HepG2 (cell line): ENCODE results near the gene UBTF. TPM values are rescaled to one million over a fixed set of nuclear protein-coding genes. Genes with fewer than 3 reads are reported as not detected.

Experiments used
- ATAC-seq: fragments of 200-7000 bp; cut with Tn5 transposase; 3 replicates; pipeline ENCODE4 v1.9.1; 2020; ENCODE audit warnings: mild to moderate bottlenecking, moderate library complexity
- BruUV-seq: library from RNA; stranded (reverse); fragments of 400-500 nt; replicated peaks from 2 replicates; lab custom pipeline; 2021; lab: Mats Ljungman, UMichigan
- CTCF ChIA-PET: fragments of 300-600 bp; formaldehyde crosslinking; extraction: SDS; loops from one replicate; lab custom pipeline; 2021; ENCODE audit warnings: low total read pairs, inconsistent platforms, low intra/inter-chr PET ratio; lab: Yijun Ruan, JAX
- POLR2A ChIA-PET: fragments of 350-600 bp; sonication (Branson Sonifier 250); formaldehyde crosslinking; loops from one replicate; lab custom pipeline; 2020; ENCODE audit warnings: antibody characterized with exemption, inconsistent platforms; lab: Yijun Ruan, JAX
- DNase-seq: peaks from one replicate; pipeline ENCODE4 v3.0.0-alpha.2; 2015; ENCODE audit warnings: low spot score
- FAIRE-seq: peaks from 3 replicates; lab custom pipeline; 2011; peaks lifted over from hg19 to GRCh38; lab: Jason Lieb, UNC
- H2AFZ ChIP-seq: one replicate; pipeline ENCODE4 v1.6.1; 2011; ENCODE audit warnings: low read length, inconsistent platforms
- H3K27ac ChIP-seq: fragments of 300-600 bp; 3 replicates; pipeline ENCODE4 v1.8.0; 2011; ENCODE audit warnings: mixed run types, mild to moderate bottlenecking, mixed read lengths, low read length, inconsistent platforms; ENCODE audit not compliant: insufficient read depth; ENCODE audit errors: extremely low read length
- H3K27me3 ChIP-seq, 2 experiments: fragments of 200-600 bp in 1 of 2; 2 replicates in 1 of 2; 3 replicates in 1 of 2; pipeline versions ENCODE4 v1.6.0 to v1.8.0; 2011; ENCODE audit warnings: low read length in 2 of 2, mild to moderate bottlenecking in 2 of 2, moderate library complexity in 2 of 2, inconsistent platforms in 1 of 2; ENCODE audit not compliant: insufficient read depth in 2 of 2, control insufficient read depth in 1 of 2
- H3K36me3 ChIP-seq, 2 experiments: fragments of 200-600 bp in 1 of 2; replicated peaks in 1 of 2; 2 replicates in 1 of 2; 3 replicates in 1 of 2; pipeline versions ENCODE4 v1.5.1 to v1.8.0; 2011; ENCODE audit warnings: low read length in 2 of 2, inconsistent platforms in 1 of 2; ENCODE audit not compliant: insufficient read depth in 2 of 2, control insufficient read depth in 1 of 2
- H3K4me1 ChIP-seq: 2 replicates; pipeline ENCODE4 v1.5.1; 2012; ENCODE audit warnings: low read length, inconsistent platforms; ENCODE audit not compliant: insufficient read depth
- H3K4me2 ChIP-seq: 2 replicates; pipeline ENCODE4 v1.6.0; 2011; ENCODE audit warnings: low read depth, low read length, inconsistent platforms
- H3K4me3 ChIP-seq, 3 experiments: fragments of 200-600 bp in 1 of 3; sonication (generic), shearing (Covaris generic) in 1 of 3; replicated peaks in 1 of 3; 2 replicates each; pipeline ENCODE4 v1.5.1; 2011 to 2016; ENCODE audit warnings: low read length in 3 of 3, inconsistent platforms in 2 of 3, low read depth in 2 of 3, mild to moderate bottlenecking in 2 of 3, control low read depth in 1 of 3, mixed read lengths in 1 of 3; ENCODE audit not compliant: insufficient read depth in 1 of 3
- H3K79me2 ChIP-seq: one replicate; pipeline ENCODE4 v1.6.1; 2011; ENCODE audit warnings: low read length, inconsistent platforms; ENCODE audit not compliant: insufficient read depth
- H3K9ac ChIP-seq: 2 replicates; pipeline ENCODE4 v1.6.0; 2011; ENCODE audit warnings: mild to moderate bottlenecking, low read depth, low read length, inconsistent platforms; ENCODE audit not compliant: insufficient read depth
- H3K9me3 ChIP-seq: 2 replicates; pipeline ENCODE4 v1.5.1; 2012; ENCODE audit warnings: mild to moderate bottlenecking, low read length
- H4K20me1 ChIP-seq: 2 replicates; pipeline ENCODE4 v1.6.0; 2011; ENCODE audit warnings: inconsistent platforms, mild to moderate bottlenecking, low read length, moderate library complexity; ENCODE audit not compliant: insufficient read depth
- CBX2 ChIP-seq, 2 experiments: fragments of 200-600 bp in 1 of 2; sonication (generic); formaldehyde crosslinking in 1 of 2; IDR thresholded peaks; 2 replicates each; pipeline versions ENCODE4 v1.7.0 to v1.8.1; 2018 to 2022; ENCODE audit warnings: low read depth in 2 of 2, low read length in 1 of 2, mild to moderate bottlenecking in 1 of 2, missing genetic modification reagents in 1 of 2
- FOSL2 ChIP-seq: sonication (generic); formaldehyde crosslinking; IDR thresholded peaks from 2 replicates; pipeline ENCODE4 v1.4.0; 2020; ENCODE audit warnings: missing genetic modification reagents
- FOXA3 ChIP-seq: IDR thresholded peaks from 2 replicates; pipeline ENCODE4 v1.6.1; 2016; ENCODE audit warnings: missing genetic modification reagents, missing compliant biosample characterization
- KAT2B ChIP-seq: fragments of 150-350 bp; IDR thresholded peaks from 2 replicates; pipeline ENCODE4 v1.6.1; 2014; ENCODE audit warnings: low read depth, low read length, borderline replicate concordance
- NAIF1 ChIP-seq: sonication (generic); formaldehyde crosslinking; IDR thresholded peaks from 2 replicates; pipeline ENCODE4 v1.5.0; 2020; ENCODE audit warnings: mild to moderate bottlenecking, missing genetic modification reagents, borderline replicate concordance
- SMYD3 ChIP-seq: sonication (generic); formaldehyde crosslinking; IDR thresholded peaks from 2 replicates; pipeline ENCODE4 v1.8.1; 2023; ENCODE audit warnings: mild to moderate bottlenecking, missing genetic modification reagents
- TRIM22 ChIP-seq: fragments of 450-650 bp; IDR thresholded peaks from 2 replicates; pipeline ENCODE4 v1.6.1; 2017
- ZNF138 ChIP-seq: sonication (generic); formaldehyde crosslinking; IDR thresholded peaks from 2 replicates; pipeline ENCODE4 v1.5.0; 2020; ENCODE audit warnings: mild to moderate bottlenecking, low read depth, missing genetic modification reagents
- ZNF333 ChIP-seq: sonication (generic); formaldehyde crosslinking; IDR thresholded peaks from 2 replicates; pipeline ENCODE4 v1.4.0; 2020; ENCODE audit warnings: mild to moderate bottlenecking, missing genetic modification reagents, borderline replicate concordance
- ZNF350 ChIP-seq: sonication (generic); formaldehyde crosslinking; IDR thresholded peaks from 2 replicates; pipeline ENCODE4 v1.4.0; 2020; ENCODE audit warnings: mild to moderate bottlenecking, low read depth, missing genetic modification reagents, borderline replicate concordance
- ZNF362 ChIP-seq: sonication (generic); formaldehyde crosslinking; IDR thresholded peaks from 2 replicates; pipeline ENCODE4 v1.4.0; 2020; ENCODE audit warnings: missing genetic modification reagents, mild to moderate bottlenecking, borderline replicate concordance
- ZNF460 ChIP-seq: sonication (generic); formaldehyde crosslinking; IDR thresholded peaks from 2 replicates; pipeline ENCODE4 v1.5.1; 2020; ENCODE audit warnings: missing genetic modification reagents, mild to moderate bottlenecking, borderline replicate concordance
- ZNF557 ChIP-seq: sonication (generic); formaldehyde crosslinking; IDR thresholded peaks from 2 replicates; pipeline ENCODE4 v1.4.0; 2020; ENCODE audit warnings: missing genetic modification reagents
- ZNF616 ChIP-seq: sonication (generic); formaldehyde crosslinking; IDR thresholded peaks from 2 replicates; pipeline ENCODE4 v1.5.0; 2020; ENCODE audit warnings: low read depth, mild to moderate bottlenecking, missing genetic modification reagents
- ZNF709 ChIP-seq: sonication (generic); formaldehyde crosslinking; IDR thresholded peaks from 2 replicates; pipeline ENCODE4 v1.5.0; 2020; ENCODE audit warnings: mild to moderate bottlenecking, missing genetic modification reagents
- WGBS: methylation state at CpG from one replicate; pipeline ENCODE4 v1.1.6; 2017; ENCODE audit warnings: low lambda C conversion rate; 5-methylcytosine and 5-hydroxymethylcytosine counted together
- in situ Hi-C: cut with HindIII; loops from 2 replicates; pipeline ENCODE4 v1.10.0; 2017; ENCODE audit warnings: low pct_unique_long_range_greater_than_20kb; ENCODE audit not compliant: extremely low pct_ligation_motif_present
- intact Hi-C: fragments of 100-400 bp; cut with micrococcal nuclease; formaldehyde crosslinking; loops from one replicate; pipeline ENCODE4 v1.10.0; 2022; ENCODE audit not compliant: unreplicated experiment
- polyA plus RNA-seq, 8 experiments: library from polyadenylated mRNA; depleted of rRNA in 3 of 8; stranded (reverse) in 7 of 8; unstranded in 1 of 8; fragments of >200 nt; fragmentation: Illumina TruSeq in 4 of 8; extraction: Trizol in 4 of 8; gene quantifications; 2 replicates each; pipeline versions ENCODE4 v1.2.1 to v1.2.3, GENCODE V29; 2011 to 2016; ENCODE audit warnings: low read depth in 4 of 8, missing spikeins in 1 of 8, mixed read lengths in 1 of 8; ENCODE audit not compliant: insufficient read depth in 1 of 8
- total RNA-seq, 5 experiments: library from RNA; depleted of rRNA; stranded (reverse); fragments of >200 nt; fragmentation: Illumina TruSeq; extraction: Trizol; gene quantifications; 2 replicates each; pipeline ENCODE4 v1.2.3, GENCODE V29; 2016; ENCODE audit warnings: low read depth in 1 of 5
- TF ChIP-seq, protein P1 (sequence below): sonication (generic); formaldehyde crosslinking; IDR thresholded peaks from 2 replicates; pipeline ENCODE4 v1.8.0; 2023; ENCODE audit warnings: mild to moderate bottlenecking, missing genetic modification reagents

Gene UBTF
- total and polyA plus RNA-seq, 2 of the 13 experiments (the other 11 are each of a cell fraction or from before 2014, with no cell fraction given) = 15.2 to 60.9 TPM

GRCh38 chr17:44232061-44232460 lies 12.6 kb upstream of the UBTF start:
- TF ChIP-seq ZNF616 (CRISPR knock-in tag) (no peak), ZNF350 (no peak), ZNF460 (CRISPR knock-in tag) (peak; percentile 87), FOSL2 (CRISPR knock-in tag) (peak; percentile 56), KAT2B (peak; percentile 97), ZNF557 (CRISPR knock-in tag) (no peak), FOXA3 (no peak), ZNF362 (peak; percentile 17; the same call in 1 of the 2 replicates)
- POLR2A ChIA-PET = interaction anchor here (0.6 kb wide), 1 partner anchor 10 kb away, joined by 4 read pairs; no protein-coding TSS in a partner anchor
- no peaks in the 10 kb centered on the region for H3K79me2 ChIP-seq
- no peaks in the 10 kb centered on the region for H3K4me1 ChIP-seq
- in situ Hi-C loops = no loop called here
- no peaks in the 10 kb centered on the region for H3K36me3 ChIP-seq
- DNase-seq (no peak), FAIRE-seq (no peak), ATAC-seq (no peak)
- no TSS peak for BruUV-seq
- no peaks in the 10 kb centered on the region for H3K9me3 ChIP-seq
- CTCF ChIA-PET = no interaction called here
- no peak overlapping the region for H3K27ac ChIP-seq
- H3K4me2 ChIP-seq = no peak overlapping the region
- WGBS = 15% methylated on average over 7 of the region's 7 CpGs
- intact Hi-C loops = no loop called here
- no peak overlapping the region for H3K4me3 ChIP-seq
- H4K20me1 ChIP-seq = no peaks in the 10 kb centered on the region
- no peak overlapping the region for H2AFZ ChIP-seq
- peaks cover 0 to 40% of the 10 kb centered on the region in 2 experiments; a peak in 3 of 5 replicates for H3K27me3 ChIP-seq
- H3K9ac ChIP-seq = no peak overlapping the region

DNA sequence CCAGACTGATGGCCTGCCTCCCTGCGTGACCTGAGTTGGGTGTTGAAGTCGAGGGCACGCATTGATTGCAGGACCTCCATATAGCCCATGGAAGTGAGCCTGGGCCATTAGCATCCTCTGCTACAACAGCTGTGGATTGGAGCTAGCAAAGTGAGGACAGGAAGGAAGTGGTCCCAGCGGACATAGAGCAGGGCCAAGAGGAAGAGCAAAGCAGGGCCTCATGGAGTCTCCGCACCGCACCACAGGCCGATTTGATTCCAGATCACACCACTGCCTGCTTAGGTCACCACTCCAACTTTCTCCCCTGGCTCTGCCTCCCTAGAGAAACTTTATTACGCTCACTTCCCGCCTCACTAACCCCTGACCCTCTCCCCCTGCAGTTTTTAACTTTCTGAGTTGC lies 10.7 kb upstream of the UBTF start:
- Histone ChIP-seq H3K4me3 (no peak overlapping the region), H4K20me1 (no peaks in the 10 kb centered on the region), H2AFZ (no peak overlapping the region), H3K36me3 (no peaks in the 10 kb centered on the region), H3K27ac (no peak overlapping the region), H3K4me2 (no peak overlapping the region), H3K4me1 (no peaks in the 10 kb centered on the region), H3K79me2 (no peaks in the 10 kb centered on the region), H3K9ac (no peak overlapping the region), H3K9me3 (no peaks in the 10 kb centered on the region), H3K27me3 (peaks cover 0 to 30% of the 10 kb centered on the region in 2 experiments; a peak in 3 of 5 replicates)
- DNase-seq = no peak
- no TSS peak for BruUV-seq
- no peak for FAIRE-seq
- ChIA-PET CTCF (no interaction called here), POLR2A (interaction anchor here (0.5 kb wide), 1 partner anchor 14 kb away, joined by 3 read pairs; no protein-coding TSS in a partner anchor)
- no peak; the same call in 2 of the 3 replicates for ATAC-seq
- WGBS = 39% methylated on average over 9 of the region's 9 CpGs
- intact Hi-C loops (no loop called here), in situ Hi-C loops (no loop called here)
- TF ChIP-seq, protein P1, sequence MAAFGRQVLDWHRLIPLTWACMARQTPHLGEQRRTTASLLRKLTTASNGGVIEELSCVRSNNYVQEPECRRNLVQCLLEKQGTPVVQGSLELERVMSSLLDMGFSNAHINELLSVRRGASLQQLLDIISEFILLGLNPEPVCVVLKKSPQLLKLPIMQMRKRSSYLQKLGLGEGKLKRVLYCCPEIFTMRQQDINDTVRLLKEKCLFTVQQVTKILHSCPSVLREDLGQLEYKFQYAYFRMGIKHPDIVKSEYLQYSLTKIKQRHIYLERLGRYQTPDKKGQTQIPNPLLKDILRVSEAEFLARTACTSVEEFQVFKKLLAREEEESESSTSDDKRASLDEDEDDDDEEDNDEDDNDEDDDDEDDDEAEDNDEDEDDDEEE = no peak
- no peak for TF ChIP-seq SMYD3 (CRISPR knock-in tag)
- TF ChIP-seq CBX2 (IDR thresholded peaks at IDR 0.05; ENCODE audit: low read depth, low read length) = no peak
- TF ChIP-seq CBX2 (CRISPR knock-in tag; IDR thresholded peaks at IDR 0.05; ENCODE audit: low read depth) = no peak
- no peak for TF ChIP-seq ZNF333 (CRISPR knock-in tag)
- no peak for TF ChIP-seq ZNF138
- TF ChIP-seq NAIF1 (CRISPR knock-in tag) = no peak
- TF ChIP-seq ZNF709 (CRISPR knock-in tag) = no peak
- no peak for TF ChIP-seq TRIM22
